K562 (cell line): Measurements from ENCODE around the gene RTN4. TPM values are rescaled to one million over a fixed set of nuclear protein-coding genes. Genes with fewer than 3 reads are reported as not detected.

Source experiments
- ATAC-seq: fragments of 200-7000 bp; cut with Tn5 transposase; 3 replicates; pipeline ENCODE4 v1.9.1; 2020; ENCODE audit warnings: moderate library complexity
- BruUV-seq: library from RNA; stranded (reverse); fragments of 400-500 nt; replicated peaks from 2 replicates; lab custom pipeline; 2021; lab: Mats Ljungman, UMichigan
- CTCF ChIA-PET: fragments of 300-600 bp; formaldehyde crosslinking; extraction: SDS; loops from one replicate; lab custom pipeline; 2021; ENCODE audit warnings: low intra/inter-chr PET ratio; lab: Yijun Ruan, JAX
- POLR2A ChIA-PET: fragments of 300-600, 350-650 bp; sonication (Branson Sonifier 250); formaldehyde crosslinking; extraction: SDS; loops from one replicate; lab custom pipeline; 2021; ENCODE audit warnings: antibody characterized with exemption, inconsistent platforms; lab: Yijun Ruan, JAX
- DNase-seq, 4 experiments: peaks; one replicate each; pipeline versions ENCODE4 v3.0.0 to v3.0.0-alpha.2; 2011 to 2018; ENCODE audit warnings: low spot score in 3 of 4, mixed read lengths in 3 of 4; ENCODE audit errors: extremely low read depth in 1 of 4
- FAIRE-seq: peaks from 2 replicates; lab custom pipeline; 2011; peaks lifted over from hg19 to GRCh38; lab: Jason Lieb, UNC
- H2AFZ ChIP-seq: 2 replicates; pipeline ENCODE4 v1.6.0; 2011; ENCODE audit warnings: low read depth, low read length, control low read depth, inconsistent platforms
- H3K27ac ChIP-seq: fragments of 200-600 bp; 3 replicates; pipeline ENCODE4 v1.8.0; 2011; ENCODE audit warnings: low read depth, mild to moderate bottlenecking, control low read depth, inconsistent platforms, low read length, moderate library complexity, mixed read lengths; ENCODE audit errors: extremely low read depth
- H3K27me3 ChIP-seq, 2 experiments: fragments of 300-600 bp in 1 of 2; 2 replicates in 1 of 2; 3 replicates in 1 of 2; pipeline versions ENCODE4 v1.6.0 to v1.8.0; 2011; ENCODE audit warnings: inconsistent platforms in 2 of 2, low read length in 2 of 2, mild to moderate bottlenecking in 1 of 2, mixed read lengths in 1 of 2, moderate library complexity in 1 of 2; ENCODE audit not compliant: control insufficient read depth in 2 of 2, insufficient read depth in 2 of 2
- H3K36me3 ChIP-seq: fragments of 300-600 bp; 3 replicates; pipeline ENCODE4 v1.8.0; 2011; ENCODE audit warnings: mild to moderate bottlenecking, low read length, inconsistent platforms; ENCODE audit not compliant: control insufficient read depth, insufficient read depth
- H3K4me1 ChIP-seq, 2 experiments: fragments of 200-600 bp in 1 of 2; replicated peaks in 1 of 2; 2 replicates in 1 of 2; 3 replicates in 1 of 2; pipeline versions ENCODE4 v1.5.1 to v1.8.0; 2011; ENCODE audit warnings: inconsistent platforms in 2 of 2, low read length in 2 of 2, mild to moderate bottlenecking in 1 of 2, mixed read lengths in 1 of 2, moderate library complexity in 1 of 2; ENCODE audit not compliant: control insufficient read depth in 2 of 2, insufficient read depth in 2 of 2
- H3K4me2 ChIP-seq: 2 replicates; pipeline ENCODE4 v1.6.1; 2011; ENCODE audit warnings: low read length, control low read depth, inconsistent platforms, mixed read lengths; ENCODE audit not compliant: insufficient read depth
- H3K4me3 ChIP-seq: fragments of 200-600 bp; sonication (generic), shearing (Covaris generic); 2 replicates; pipeline ENCODE4 v1.5.1; 2016; ENCODE audit warnings: control low read depth, inconsistent platforms
- H3K79me2 ChIP-seq: fragments of 200-600 bp; 3 replicates; pipeline ENCODE4 v1.8.0; 2011; ENCODE audit warnings: low read length, inconsistent platforms; ENCODE audit not compliant: control insufficient read depth, insufficient read depth
- H3K9ac ChIP-seq, 2 experiments: 2 replicates each; pipeline versions ENCODE4 v1.6.0 to v1.6.1; 2011; ENCODE audit warnings: low read depth in 2 of 2, low read length in 2 of 2, control low read depth in 1 of 2, inconsistent platforms in 1 of 2, mild to moderate bottlenecking in 1 of 2, mixed read lengths in 1 of 2; ENCODE audit not compliant: insufficient read depth in 1 of 2
- H3K9me1 ChIP-seq: one replicate; pipeline ENCODE4 v1.6.0; 2011; ENCODE audit warnings: inconsistent platforms, mild to moderate bottlenecking, low read length, moderate library complexity; ENCODE audit not compliant: control insufficient read depth, insufficient read depth
- H3K9me3 ChIP-seq: replicated peaks from 2 replicates; pipeline ENCODE4 v1.5.1; 2011; ENCODE audit warnings: low read depth, low read length, inconsistent platforms; ENCODE audit not compliant: control insufficient read depth, insufficient read depth
- H4K20me1 ChIP-seq: replicated peaks from 2 replicates; pipeline ENCODE4 v1.6.1; 2011; ENCODE audit warnings: low read length, inconsistent platforms, mixed read lengths; ENCODE audit not compliant: control insufficient read depth, insufficient read depth
- ARID1B ChIP-seq: fragments of 450-650 bp; IDR thresholded peaks from 2 replicates; pipeline ENCODE4 v1.6.1; 2016; ENCODE audit warnings: antibody characterized with exemption, mild to moderate bottlenecking, inconsistent platforms
- CBFA2T3 ChIP-seq: fragments of 450-650 bp; IDR thresholded peaks from 2 replicates; pipeline ENCODE4 v1.6.1; 2017
- CXXC5 ChIP-seq: fragments of 250-450 bp; sonication (Bioruptor Pico); IDR thresholded peaks from 2 replicates; pipeline ENCODE4 v1.8.0; 2022; ENCODE audit warnings: inconsistent platforms, mild to moderate bottlenecking, moderate library complexity
- DMBX1 ChIP-seq: fragments of 250-450 bp; sonication (Bioruptor Pico); IDR thresholded peaks from 2 replicates; pipeline ENCODE4 v1.8.0; 2022; ENCODE audit warnings: inconsistent platforms, mild to moderate bottlenecking, moderate library complexity, borderline replicate concordance
- EP300 ChIP-seq: IDR thresholded peaks from 2 replicates; pipeline ENCODE4 v1.6.1; 2012; ENCODE audit warnings: low read length, improper control_type of control experiment
- HMBOX1 ChIP-seq: sonication (generic); IDR thresholded peaks from 2 replicates; pipeline ENCODE4 v1.6.1; 2016
- IRF1 ChIP-seq: sonication (generic); formaldehyde crosslinking; IDR thresholded peaks from 2 replicates; pipeline ENCODE4 v1.8.0; 2022; ENCODE audit warnings: missing genetic modification reagents, mild to moderate bottlenecking, borderline replicate concordance
- JUND ChIP-seq, 2 experiments: IDR thresholded peaks; 2 replicates in 1 of 2; 3 replicates in 1 of 2; pipeline ENCODE4 v1.6.1; 2011; ENCODE audit warnings: borderline replicate concordance in 2 of 2, low read depth in 2 of 2, low read length in 2 of 2, improper control_type of control experiment in 1 of 2, missing biosample characterization in 1 of 2, missing genetic modification characterization in 1 of 2, missing genetic modification reagents in 1 of 2
- KLF1 ChIP-seq: fragments of 450-650 bp; IDR thresholded peaks from 2 replicates; pipeline ENCODE4 v1.6.1; 2016; ENCODE audit warnings: missing genetic modification characterization, missing compliant biosample characterization
- MEIS2 ChIP-seq: fragments of 450-650 bp; IDR thresholded peaks from 2 replicates; pipeline ENCODE4 v1.6.1; 2014; ENCODE audit warnings: mild to moderate bottlenecking; ENCODE audit not compliant: partially characterized antibody
- MNT ChIP-seq, 2 experiments: fragments of 450-650 bp; conservative IDR thresholded peaks; 2 replicates each; pipeline ENCODE4 v1.6.1; 2017; ENCODE audit warnings: mild to moderate bottlenecking in 2 of 2, moderate library complexity in 2 of 2
- PCBP2 ChIP-seq: fragments of 200-400 bp; formaldehyde crosslinking; IDR thresholded peaks from 2 replicates; pipeline ENCODE4 v1.6.1; 2018; ENCODE audit warnings: low read length, low read depth, mild to moderate bottlenecking, moderate library complexity; ENCODE audit not compliant: poor library complexity, severe bottlenecking
- PML ChIP-seq: IDR thresholded peaks from 2 replicates; pipeline ENCODE4 v1.6.1; 2012; ENCODE audit warnings: low read length, inconsistent platforms
- RCOR1 ChIP-seq, 2 experiments: IDR thresholded peaks; 2 replicates each; pipeline ENCODE4 v1.6.1; 2012; ENCODE audit warnings: low read depth in 2 of 2, low read length in 2 of 2, borderline replicate concordance in 1 of 2, improper control_type of control experiment in 1 of 2
- TAL1 ChIP-seq: fragments of 450-650 bp; IDR thresholded peaks from 2 replicates; pipeline ENCODE4 v1.6.1; 2016; ENCODE audit warnings: mild to moderate bottlenecking
- TCF3 ChIP-seq: sonication (generic); formaldehyde crosslinking; IDR thresholded peaks from 2 replicates; pipeline ENCODE4 v1.4.0; 2020; ENCODE audit warnings: mild to moderate bottlenecking, missing genetic modification reagents
- TEAD4 ChIP-seq, 2 experiments: sonication (generic) in 1 of 2; formaldehyde crosslinking in 1 of 2; IDR thresholded peaks; 2 replicates each; pipeline versions ENCODE4 v1.6.1 to v1.8.0; 2012 to 2022; ENCODE audit warnings: borderline replicate concordance in 1 of 2, inconsistent platforms in 1 of 2, low read length in 1 of 2, mild to moderate bottlenecking in 1 of 2, missing genetic modification reagents in 1 of 2
- ZNF707 ChIP-seq: fragments of 250-450 bp; sonication (Bioruptor Pico); conservative IDR thresholded peaks from 2 replicates; pipeline ENCODE4 v1.8.0; 2022; ENCODE audit warnings: inconsistent platforms, mild to moderate bottlenecking, moderate library complexity
- WGBS: fragments of 100-300 bp; shearing (Covaris generic); methylation state at CpG from one replicate; pipeline ENCODE4 v1.1.6; 2016; ENCODE audit warnings: low coverage, mixed read lengths; ENCODE audit not compliant: insufficient coverage; ENCODE audit errors: missing lambda C conversion rate; 5-methylcytosine and 5-hydroxymethylcytosine counted together
- in situ Hi-C: fragments of 300-500 bp; cut with MboI; formaldehyde crosslinking; loops from 4 replicates; pipeline ENCODE4 v1.15.0; 2018; ENCODE audit warnings: inconsistent platforms, mixed read lengths
- intact Hi-C: fragments of 100-400 bp; cut with micrococcal nuclease; formaldehyde crosslinking; loops from 2 replicates; pipeline ENCODE4 v1.14.2; 2022
- polyA plus RNA-seq, 8 experiments: library from polyadenylated mRNA; depleted of rRNA in 4 of 8; stranded (reverse) in 5 of 8; unstranded in 3 of 8; fragments of >200 nt; fragmentation: Nextera tagmentation in 2 of 8; fragmentation: Illumina TruSeq in 1 of 8; extraction: Ambion mirVana in 2 of 8; extraction: Trizol in 1 of 8; gene quantifications; 2 replicates each; pipeline versions ENCODE4 v1.2.1 to v1.2.3, GENCODE V29; 2011 to 2014; ENCODE audit warnings: inconsistent platforms in 1 of 8, missing spikeins in 1 of 8
- total RNA-seq, 7 experiments: library from RNA; depleted of rRNA in 6 of 7; stranded (reverse); fragments of >200 nt in 6 of 7; fragmentation: Illumina TruSeq in 2 of 7; extraction: Trizol in 2 of 7; gene quantifications; 2 replicates each; pipeline versions ENCODE4 v1.2.1 to v1.2.3, GENCODE V29; 2011 to 2021; ENCODE audit warnings: low replicate concordance in 1 of 7

Gene RTN4
- total and polyA plus RNA-seq, 9 of the 15 experiments (the other 6 are each of a cell fraction or from before 2014, with no cell fraction given), result 73.0 to 248 (median 116) TPM

- peak; percentile 91 for FAIRE-seq
- peak overlapping the region; percentile 55; the same call in 2 of the 3 replicates for H3K27ac ChIP-seq
- TF ChIP-seq PML (peak; percentile 26; the same call in 1 of the 2 replicates), ARID1B (peak; percentile 68; the same call in 1 of the 2 replicates), ZNF707 (CRISPR knock-in tag) (no peak), PCBP2 (no peak), CXXC5 (peak; percentile 48; the same call in 1 of the 2 replicates), MEIS2 (peak; percentile 7), MNT (conservative IDR thresholded peaks at IDR 0.05) (no peak), TCF3 (CRISPR knock-in tag) (0 out of 2 replicates have a peak, but pooled peaks have one; percentile 31), EP300 (peak; percentile 27; the same call in 1 of the 2 replicates), RCOR1 (IDR thresholded peaks at IDR 0.05; ENCODE audit: borderline replicate concordance in 1 of 2, low read depth in 2 of 2, low read length in 2 of 2) (peak in 1 of 2 experiments; percentile 51; a peak in 1 of 4 replicates), KLF1 (tag) (no peak), TEAD4 (IDR thresholded peaks at IDR 0.05; ENCODE audit: low read length) (peak; percentile 68), TEAD4 (CRISPR knock-in tag; IDR thresholded peaks at IDR 0.05; ENCODE audit: borderline replicate concordance) (no peak), JUND (IDR thresholded peaks at IDR 0.05; ENCODE audit: borderline replicate concordance, low read depth, low read length) (peak; percentile 46; the same call in 1 of the 2 replicates), JUND (tag; IDR thresholded peaks at IDR 0.05; ENCODE audit: borderline replicate concordance, low read depth, low read length) (no peak; the same call in 2 of the 3 replicates), HMBOX1 (0 out of 2 replicates have a peak, but pooled peaks have one; percentile 8), DMBX1 (CRISPR knock-in tag) (no peak), CBFA2T3 (peak; percentile 61), IRF1 (CRISPR knock-in tag) (no peak), TAL1 (peak; percentile 38; the same call in 1 of the 2 replicates)
Observed at GRCh38 chr2:55087936-55088335, 37.7 kb upstream of the RTN4 start.

More at GRCh38 chr2:55087936-55088335, 37.7 kb upstream of the RTN4 start:
- ATAC-seq, result peak; percentile 73
- no TSS peak for BruUV-seq
- in situ Hi-C loops, result no loop called here
- Histone ChIP-seq H3K9ac (peak overlapping the region; percentile 11 to 16; a peak in 2 of 4 replicates), H4K20me1 (no peaks in the 10 kb centered on the region), H3K4me2 (peak overlapping the region; percentile 29; the same call in 1 of the 2 replicates), H3K27me3 (no peaks in the 10 kb centered on the region), H3K79me2 (no peaks in the 10 kb centered on the region), H3K36me3 (no peaks in the 10 kb centered on the region), H3K4me1 (peaks cover 3 to 32% of the 10 kb centered on the region in 2 experiments; a peak in 4 of 5 replicates), H3K9me3 (no peaks in the 10 kb centered on the region), H3K9me1 (no peaks in the 10 kb centered on the region), H3K4me3 (no peak overlapping the region), H2AFZ (peak overlapping the region; percentile 65)
- intact Hi-C loops, result no loop called here
- POLR2A ChIA-PET, result interaction anchor here (0.6 to 1.3 kb wide), 3 partner anchors 10 to 441 kb away, joined by 3 to 4 read pairs (median 4); no protein-coding TSS in a partner anchor
- DNase-seq, result peak in 2 of 4 experiments; percentile 63 to 66
- WGBS, result 0% methylated on average over 3 of the region's 3 CpGs
- CTCF ChIA-PET, result no interaction called here
